ENCODE data around the gene KAZN. TPM values are rescaled to one million over a fixed set of nuclear protein-coding genes. Genes with fewer than 3 reads are reported as not detected.

KAZN gene
- total and polyA plus RNA-seq, 2 of the 8 experiments (the other 6 are each of a cell fraction or from before 2014, with no cell fraction given) = 3.7 to 11.8 TPM

DNA sequence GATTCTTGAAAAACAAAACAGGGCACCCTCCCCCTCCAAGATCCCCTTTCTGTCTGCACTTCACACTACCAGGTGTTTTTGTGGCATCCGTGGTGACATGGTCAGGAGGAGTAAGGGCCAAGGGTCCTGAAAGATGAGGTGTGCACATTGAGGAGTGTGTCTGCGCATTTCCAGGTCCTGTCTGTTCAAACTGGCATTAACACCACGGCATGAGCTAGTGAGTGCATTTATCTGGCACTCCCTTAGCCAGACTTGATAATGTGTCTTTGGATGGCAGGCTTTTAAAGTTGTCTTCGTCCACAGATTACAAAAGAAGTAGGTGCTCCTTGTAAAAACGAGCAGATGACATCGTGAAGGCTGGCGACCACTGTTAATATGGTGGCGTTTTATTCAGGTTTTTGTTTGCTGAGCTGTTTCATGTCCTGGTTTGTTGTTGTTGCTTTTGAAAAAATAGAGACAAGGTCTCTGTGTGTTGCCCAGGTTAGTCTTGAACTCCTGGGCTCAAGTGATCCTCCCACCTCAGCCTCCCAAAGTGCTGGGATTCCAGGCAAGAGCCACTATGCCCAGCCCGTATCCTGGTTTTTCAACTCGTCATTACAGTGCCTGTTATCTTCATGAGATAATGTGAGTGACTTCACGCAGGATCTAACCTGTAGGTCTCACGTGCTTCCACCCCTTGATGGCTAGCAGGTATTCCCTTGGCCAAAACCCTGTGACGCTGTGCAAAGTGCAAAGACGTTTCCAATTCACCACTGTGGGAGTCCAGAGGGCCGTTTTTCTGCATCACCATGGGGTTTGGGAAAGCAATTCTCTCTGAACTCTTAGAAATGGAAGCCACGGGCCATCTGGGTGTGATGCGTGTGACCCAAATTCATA is 559.3 kb downstream of the KAZN start (continued):
- TF ChIP-seq HDAC6 (IDR thresholded peaks at IDR 0.05; ENCODE audit: low read depth, low read length) (no peak), JUND (IDR thresholded peaks at IDR 0.05; ENCODE audit: low read length) (no peak), TAF1 (IDR thresholded peaks at IDR 0.05; ENCODE audit: low read depth, low read length) (no peak), POLR2AphosphoS5 (IDR thresholded peaks at IDR 0.05; ENCODE audit: low read depth, low read length) (no peak), CBX5 (IDR thresholded peaks at IDR 0.05; ENCODE audit: low read depth, low read length) (no peak), HDAC2 (IDR thresholded peaks at IDR 0.05; ENCODE audit: borderline replicate concordance in 1 of 2, low read depth in 2 of 2, low read length in 2 of 2) (no peak), CTBP2 (IDR thresholded peaks at IDR 0.05; ENCODE audit: borderline replicate concordance, insufficient read depth, insufficient read length, low read length) (no peak), FOSL1 (IDR thresholded peaks at IDR 0.05; ENCODE audit: insufficient read depth, low read depth, low read length) (no peak), CREB1 (IDR thresholded peaks at IDR 0.05) (no peak), SP2 (IDR thresholded peaks at IDR 0.05; ENCODE audit: low read length) (no peak)
- TF ChIP-seq, protein P1, sequence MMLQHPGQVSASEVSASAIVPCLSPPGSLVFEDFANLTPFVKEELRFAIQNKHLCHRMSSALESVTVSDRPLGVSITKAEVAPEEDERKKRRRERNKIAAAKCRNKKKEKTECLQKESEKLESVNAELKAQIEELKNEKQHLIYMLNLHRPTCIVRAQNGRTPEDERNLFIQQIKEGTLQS (IDR thresholded peaks at IDR 0.05; ENCODE audit: insufficient read depth, low read depth, low read length) = no peak
